Trophoblast cell (in vitro differentiated cells and primary cell): ENCODE results near the gene PDLIM1.
A peak's percentile ranks its signal among the peaks of the same experiment; 100 is the strongest.

ENCODE experiments used
- DNase-seq, 2 donors: peaks; one replicate each; pipeline ENCODE4 v3.0.0-alpha.2; 2016
- H2AFZ ChIP-seq: 2 replicates; pipeline ENCODE4 v1.6.1; 2013; ENCODE audit warnings: low read length, moderate library complexity, mild to moderate bottlenecking; ENCODE audit not compliant: insufficient read depth, poor library complexity
- H2AK5ac ChIP-seq: 2 replicates; pipeline ENCODE4 v1.6.1; 2013; ENCODE audit warnings: mild to moderate bottlenecking, low read length
- H2BK120ac ChIP-seq: 2 replicates; pipeline ENCODE4 v1.6.1; 2013; ENCODE audit warnings: low read length, mild to moderate bottlenecking, moderate library complexity; ENCODE audit not compliant: insufficient read depth, poor library complexity
- H2BK12ac ChIP-seq: 2 replicates; pipeline ENCODE4 v1.6.1; 2013; ENCODE audit warnings: mild to moderate bottlenecking, low read length, moderate library complexity
- H2BK5ac ChIP-seq: 2 replicates; pipeline ENCODE4 v1.6.1; 2013; ENCODE audit warnings: low read length, low read depth, moderate library complexity, mild to moderate bottlenecking; ENCODE audit not compliant: poor library complexity
- H3K14ac ChIP-seq: 2 replicates; pipeline ENCODE4 v1.6.1; 2013; ENCODE audit warnings: mild to moderate bottlenecking, low read length
- H3K18ac ChIP-seq: 2 replicates; pipeline ENCODE4 v1.6.1; 2013; ENCODE audit warnings: mild to moderate bottlenecking, low read length
- H3K23ac ChIP-seq: 2 replicates; pipeline ENCODE4 v1.6.1; 2013; ENCODE audit warnings: low read length
- H3K27ac ChIP-seq: 2 replicates; pipeline ENCODE4 v1.5.1; 2013; ENCODE audit warnings: low read depth, mild to moderate bottlenecking, inconsistent platforms, low read length, moderate library complexity
- H3K27me3 ChIP-seq: 2 replicates; pipeline ENCODE4 v1.6.1; 2013; ENCODE audit warnings: inconsistent platforms, mild to moderate bottlenecking, low read length, moderate library complexity; ENCODE audit not compliant: insufficient read depth
- H3K36me3 ChIP-seq, 2 experiments: 1 replicate in 1 of 2; 2 replicates in 1 of 2; pipeline ENCODE4 v1.6.1; 2013; ENCODE audit warnings: low read length in 2 of 2, mild to moderate bottlenecking in 2 of 2, moderate library complexity in 1 of 2; ENCODE audit not compliant: insufficient read depth in 2 of 2, control insufficient read depth in 1 of 2
- H3K4ac ChIP-seq: 2 replicates; pipeline ENCODE4 v1.6.1; 2013; ENCODE audit warnings: low read depth, mild to moderate bottlenecking, low read length, moderate library complexity
- H3K4me1 ChIP-seq, 2 experiments: 1 replicate in 1 of 2; 2 replicates in 1 of 2; pipeline ENCODE4 v1.6.1; 2013; ENCODE audit warnings: low read length in 2 of 2, mild to moderate bottlenecking in 2 of 2, moderate library complexity in 1 of 2; ENCODE audit not compliant: insufficient read depth in 2 of 2, control insufficient read depth in 1 of 2
- H3K4me2 ChIP-seq: 2 replicates; pipeline ENCODE4 v1.6.1; 2013; ENCODE audit warnings: inconsistent platforms, mild to moderate bottlenecking, low read length, moderate library complexity
- H3K4me3 ChIP-seq: 2 replicates; pipeline ENCODE4 v1.5.1; 2013; ENCODE audit warnings: mild to moderate bottlenecking, low read depth, low read length, inconsistent platforms
- H3K79me1 ChIP-seq: one replicate; pipeline ENCODE4 v1.6.1; 2013; ENCODE audit warnings: low read length
- H3K79me2 ChIP-seq: 2 replicates; pipeline ENCODE4 v1.6.1; 2013; ENCODE audit warnings: low read length, mild to moderate bottlenecking; ENCODE audit not compliant: control insufficient read depth, insufficient read depth, poor library complexity
- H3K9ac ChIP-seq: 2 replicates; pipeline ENCODE4 v1.6.1; 2013; ENCODE audit warnings: mild to moderate bottlenecking, low read length
- H3K9me3 ChIP-seq: 2 replicates; pipeline ENCODE4 v1.6.1; 2013; ENCODE audit warnings: low read depth, mild to moderate bottlenecking, control low read depth, inconsistent platforms, low read length; ENCODE audit not compliant: insufficient read depth
- H4K12ac ChIP-seq: 2 replicates; pipeline ENCODE4 v1.6.1; 2013; ENCODE audit warnings: low read depth, mild to moderate bottlenecking, low read length, moderate library complexity
- H4K8ac ChIP-seq: 2 replicates; pipeline ENCODE4 v1.6.1; 2013; ENCODE audit warnings: low read depth, mild to moderate bottlenecking, low read length, moderate library complexity
- H4K91ac ChIP-seq: one replicate; pipeline ENCODE4 v1.6.1; 2013; ENCODE audit warnings: low read depth, mild to moderate bottlenecking, low read length, moderate library complexity
- WGBS: extraction: QIAGEN DNeasy Blood & Tissue Kit; methylation state at CpG from one replicate; pipeline ENCODE4 v1.1.7; 2013; ENCODE audit warnings: missing lambda C conversion rate; ENCODE audit not compliant: insufficient read length, insufficient coverage; ENCODE audit errors: extremely low coverage; 5-methylcytosine and 5-hydroxymethylcytosine counted together

The PDLIM1 gene

GRCh38 chr10:95220539-95220938 is 70.3 kb downstream of the PDLIM1 start:
- Histone ChIP-seq H3K9me3 (no peaks in the 10 kb centered on the region), H3K27ac (no peak overlapping the region), H3K36me3 (peaks cover 0 to 3% of the 10 kb centered on the region in 2 experiments), H2BK120ac (no peak overlapping the region), H4K8ac (no peak overlapping the region), H3K27me3 (no peaks in the 10 kb centered on the region), H3K18ac (no peak overlapping the region), H3K4me2 (no peak overlapping the region), H3K9ac (no peak overlapping the region), H4K12ac (no peak overlapping the region), H2BK5ac (no peak overlapping the region), H3K23ac (no peak overlapping the region), H3K4me1 (no peaks in the 10 kb centered on the region), H3K79me1 (no peaks in the 10 kb centered on the region), H3K14ac (no peak overlapping the region), H2AK5ac (no peak overlapping the region), H3K79me2 (no peaks in the 10 kb centered on the region), H3K4me3 (no peak overlapping the region), H2AFZ (no peak overlapping the region), H2BK12ac (no peak overlapping the region), H4K91ac (no peak overlapping the region), H3K4ac (no peak overlapping the region)
- DNase-seq, result no peak
- WGBS, result no CpG with 5 or more reads among the region's 3 CpGs

GRCh38 chr10:95217476-95217875 is 73.3 kb downstream of the PDLIM1 start:
- Histone ChIP-seq H2BK5ac (no peak overlapping the region), H2AFZ (no peak overlapping the region), H3K9ac (no peak overlapping the region), H4K91ac (no peak overlapping the region), H3K9me3 (no peaks in the 10 kb centered on the region), H3K4me2 (no peak overlapping the region), H2AK5ac (no peak overlapping the region), H3K79me2 (no peaks in the 10 kb centered on the region), H3K27me3 (no peaks in the 10 kb centered on the region), H4K8ac (no peak overlapping the region), H2BK12ac (no peak overlapping the region), H3K14ac (no peak overlapping the region), H2BK120ac (no peak overlapping the region), H3K4ac (no peak overlapping the region), H3K79me1 (no peaks in the 10 kb centered on the region), H3K23ac (no peak overlapping the region), H3K4me1 (no peaks in the 10 kb centered on the region), H4K12ac (no peak overlapping the region), H3K4me3 (no peak overlapping the region), H3K36me3 (peaks cover 0 to 3% of the 10 kb centered on the region in 2 experiments), H3K27ac (no peak overlapping the region), H3K18ac (no peak overlapping the region)
- no CpG with 5 or more reads among the region's 1 CpG for WGBS
- DNase-seq, result no peak

- no CpG with 5 or more reads among the region's 3 CpGs for WGBS
- Histone ChIP-seq H3K4me1 (no peaks in the 10 kb centered on the region), H3K79me1 (no peaks in the 10 kb centered on the region), H3K9me3 (no peaks in the 10 kb centered on the region), H3K4me2 (no peak overlapping the region), H4K12ac (no peak overlapping the region), H3K27ac (no peak overlapping the region), H4K91ac (no peak overlapping the region), H2BK5ac (no peak overlapping the region), H3K36me3 (peaks cover 0 to 3% of the 10 kb centered on the region in 2 experiments), H3K14ac (no peak overlapping the region), H3K9ac (no peak overlapping the region), H2BK120ac (no peak overlapping the region), H3K79me2 (no peaks in the 10 kb centered on the region), H3K27me3 (no peaks in the 10 kb centered on the region), H3K18ac (no peak overlapping the region), H4K8ac (no peak overlapping the region), H2BK12ac (no peak overlapping the region), H3K4me3 (no peak overlapping the region), H3K4ac (no peak overlapping the region), H2AFZ (no peak overlapping the region), H2AK5ac (no peak overlapping the region), H3K23ac (peak overlapping the region; percentile 27)
- no peak for DNase-seq
Measured at GRCh38 chr10:95214793-95215192, 76.0 kb downstream of the PDLIM1 start.

GRCh38 chr10:95214369-95214768 is 76.4 kb downstream of the PDLIM1 start:
- Histone ChIP-seq H3K79me2 (no peaks in the 10 kb centered on the region), H4K8ac (no peak overlapping the region), H3K14ac (no peak overlapping the region), H3K27me3 (no peaks in the 10 kb centered on the region), H2AFZ (no peak overlapping the region), H2BK12ac (no peak overlapping the region), H4K12ac (no peak overlapping the region), H3K23ac (no peak overlapping the region), H3K9me3 (no peaks in the 10 kb centered on the region), H2BK5ac (no peak overlapping the region), H3K4me3 (no peak overlapping the region), H2BK120ac (no peak overlapping the region), H3K27ac (no peak overlapping the region), H3K4me1 (no peaks in the 10 kb centered on the region), H4K91ac (no peak overlapping the region), H3K4ac (no peak overlapping the region), H2AK5ac (no peak overlapping the region), H3K18ac (no peak overlapping the region), H3K9ac (no peak overlapping the region), H3K79me1 (no peaks in the 10 kb centered on the region), H3K4me2 (no peak overlapping the region), H3K36me3 (peaks cover 0 to 3% of the 10 kb centered on the region in 2 experiments)
- no peak for DNase-seq
- no CpG with 5 or more reads among the region's 2 CpGs for WGBS
